Measurements from ENCODE around the gene PTPRJ.
A peak's percentile ranks its signal among the peaks of the same experiment; 100 is the strongest.

PTPRJ gene

DNA sequence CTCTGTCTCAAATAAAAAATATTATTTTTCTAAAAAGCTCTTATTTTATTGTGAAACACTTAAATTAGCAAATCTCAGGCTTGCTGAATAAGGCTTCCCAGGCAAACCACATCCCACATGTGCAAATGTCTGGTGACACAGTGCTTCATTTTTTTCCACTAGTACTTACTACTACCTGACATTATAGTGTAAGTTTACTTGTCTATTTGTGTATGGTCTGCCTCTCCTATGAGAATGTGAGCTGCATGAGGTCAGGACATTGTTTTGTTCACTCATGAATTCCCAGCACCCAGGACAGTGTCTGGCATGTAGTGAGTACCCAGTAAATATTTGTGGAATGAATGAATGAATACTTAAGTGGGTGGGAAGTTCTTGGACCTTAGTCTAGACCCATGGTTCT lies 103.1 kb downstream of the PTPRJ start:
- no peak for TF ChIP-seq POLR2AphosphoS5 (IDR thresholded peaks at IDR 0.05; ENCODE audit: low read depth, low read length)
- TF ChIP-seq TAF1 (IDR thresholded peaks at IDR 0.05; ENCODE audit: borderline replicate concordance, low read depth, low read length), result no peak
- TF ChIP-seq POLR2A (IDR thresholded peaks at IDR 0.05; ENCODE audit: low read depth, low read length), result no peak
- FAIRE-seq, result peak; percentile 9
- DNase-seq (ENCODE audit: insufficient read length), result no peak

DNA sequence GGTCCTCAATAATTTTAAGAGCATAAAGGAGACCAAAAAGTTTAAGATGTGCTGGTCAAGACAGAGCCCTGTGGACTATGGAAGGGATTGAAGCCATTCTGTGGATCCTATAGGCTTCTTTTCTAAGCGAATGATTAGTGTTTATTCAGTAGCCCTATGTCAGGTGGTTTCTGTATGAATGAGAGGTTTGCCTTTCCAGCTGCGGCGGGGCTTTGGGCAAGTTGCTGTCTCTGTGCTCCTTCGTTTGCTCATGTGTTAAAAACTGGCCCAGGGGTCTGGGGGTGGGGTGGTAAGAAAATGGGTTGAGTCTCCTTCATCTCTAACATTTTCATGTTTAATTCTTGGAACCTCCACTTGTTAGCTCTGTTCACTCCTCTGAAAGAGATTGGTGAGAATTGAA lies 105.3 kb downstream of the PTPRJ start:
- FAIRE-seq (no peak), DNase-seq (ENCODE audit: insufficient read length) (no peak)
- TF ChIP-seq POLR2AphosphoS5 (IDR thresholded peaks at IDR 0.05; ENCODE audit: low read depth, low read length), result no peak
- no peak for TF ChIP-seq TAF1 (IDR thresholded peaks at IDR 0.05; ENCODE audit: borderline replicate concordance, low read depth, low read length)
- no peak for TF ChIP-seq POLR2A (IDR thresholded peaks at IDR 0.05; ENCODE audit: low read depth, low read length)

DNA sequence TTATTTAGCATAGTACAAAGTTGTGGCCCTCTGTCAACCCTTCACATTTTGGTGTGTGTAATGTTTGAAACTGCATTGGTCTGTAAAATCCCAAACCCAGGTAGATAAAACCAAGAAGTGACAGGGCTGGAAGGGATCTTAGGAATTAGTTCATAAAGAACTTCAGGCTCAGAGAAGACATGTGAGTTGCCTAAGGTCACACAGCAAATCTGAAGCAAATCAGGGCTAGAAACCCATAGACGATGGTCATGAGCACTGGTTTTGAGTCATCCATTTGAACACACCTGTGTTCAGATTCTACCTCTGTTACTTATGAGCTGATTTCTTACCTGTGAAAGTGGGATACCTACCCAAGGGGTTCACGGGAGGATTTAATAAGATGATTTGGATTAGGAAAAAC lies 107.1 kb downstream of the PTPRJ start:
- TF ChIP-seq POLR2AphosphoS5 (IDR thresholded peaks at IDR 0.05; ENCODE audit: low read depth, low read length), result no peak
- no peak for TF ChIP-seq POLR2A (IDR thresholded peaks at IDR 0.05; ENCODE audit: low read depth, low read length)
- TF ChIP-seq TAF1 (IDR thresholded peaks at IDR 0.05; ENCODE audit: borderline replicate concordance, low read depth, low read length), result no peak
- no peak for DNase-seq (ENCODE audit: insufficient read length)
- peak; percentile 50 for FAIRE-seq

DNA sequence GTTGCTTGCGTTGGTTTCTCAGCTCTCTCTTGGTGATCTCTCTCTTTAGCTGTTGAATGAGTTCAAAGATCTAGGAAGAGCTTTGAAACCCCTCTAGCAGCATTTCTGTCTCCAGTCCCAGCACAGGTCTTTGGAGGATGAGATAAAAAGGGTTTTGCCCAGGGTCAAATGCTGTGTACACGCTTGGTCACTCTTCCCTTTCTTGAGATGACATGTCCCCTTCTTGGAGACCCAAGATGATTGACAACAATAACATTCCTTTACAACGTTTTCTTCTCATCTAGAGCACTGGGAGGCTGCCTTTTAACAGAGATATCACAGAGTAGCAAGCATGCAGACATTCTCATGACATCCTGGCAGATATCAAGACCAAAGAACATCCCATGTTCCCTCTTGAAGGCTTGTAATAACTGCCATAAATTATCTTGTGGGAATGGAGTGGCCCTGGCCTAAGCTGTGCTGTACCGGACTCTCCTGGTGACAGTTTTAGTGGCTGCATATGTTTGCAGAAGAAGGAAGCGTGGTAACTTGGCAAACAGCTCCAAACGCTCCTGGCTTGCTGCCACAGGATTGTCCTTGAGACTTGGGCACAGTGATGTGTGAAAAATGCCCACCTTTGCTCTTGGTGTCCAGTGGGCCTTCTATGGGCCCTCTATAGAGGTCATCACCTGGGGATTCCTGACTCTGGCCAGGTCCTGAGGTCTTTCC lies 107.8 kb downstream of the PTPRJ start:
- FAIRE-seq, result peak; percentile 51
- TF ChIP-seq POLR2AphosphoS5 (IDR thresholded peaks at IDR 0.05; ENCODE audit: low read depth, low read length), result no peak
- TF ChIP-seq TAF1 (IDR thresholded peaks at IDR 0.05; ENCODE audit: borderline replicate concordance, low read depth, low read length), result no peak
- TF ChIP-seq POLR2A (IDR thresholded peaks at IDR 0.05; ENCODE audit: low read depth, low read length), result no peak
- no peak for DNase-seq (ENCODE audit: insufficient read length)

DNA sequence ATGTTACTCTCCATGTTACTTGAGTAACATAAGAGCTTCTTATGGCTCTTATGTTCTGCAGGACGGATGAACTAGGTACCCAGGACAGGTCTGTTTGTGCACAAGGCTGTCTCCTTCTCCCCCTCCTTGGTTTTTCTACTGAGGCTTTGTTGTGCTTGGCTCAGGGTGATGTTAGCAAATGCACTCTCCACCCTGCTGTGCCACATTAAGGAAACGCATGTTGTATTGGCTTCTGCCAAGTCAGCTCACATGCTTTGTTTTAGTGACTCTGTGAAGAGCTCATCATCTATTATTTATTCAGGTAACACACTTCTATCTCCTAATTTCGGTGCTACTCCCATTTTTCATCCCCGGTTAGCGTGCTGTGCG lies 108.3 kb downstream of the PTPRJ start:
- FAIRE-seq (no peak), DNase-seq (ENCODE audit: insufficient read length) (no peak)
- TF ChIP-seq POLR2AphosphoS5 (IDR thresholded peaks at IDR 0.05; ENCODE audit: low read depth, low read length) (no peak), TAF1 (IDR thresholded peaks at IDR 0.05; ENCODE audit: borderline replicate concordance, low read depth, low read length) (no peak), POLR2A (IDR thresholded peaks at IDR 0.05; ENCODE audit: low read depth, low read length) (no peak)

DNA sequence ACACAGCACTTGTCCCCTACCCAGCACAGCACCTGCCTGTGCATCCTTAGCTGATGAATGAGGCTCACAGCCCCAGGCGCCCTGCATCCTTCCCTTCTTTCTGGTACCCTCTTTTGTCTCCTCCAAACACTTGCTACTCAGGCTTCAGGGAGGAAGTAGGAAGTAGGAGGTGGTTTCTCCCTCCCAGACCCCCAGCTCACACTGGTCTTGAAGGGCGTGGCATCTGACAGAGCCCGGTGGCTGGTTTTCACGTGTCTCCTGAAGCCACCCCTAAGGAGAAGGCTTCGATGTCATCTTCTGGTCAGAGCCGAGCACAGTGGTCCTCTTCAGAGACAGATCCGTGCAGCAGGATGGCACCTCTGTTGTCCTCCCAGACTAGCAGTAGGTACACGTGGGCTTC lies 109.8 kb downstream of the PTPRJ start:
- TF ChIP-seq POLR2A (IDR thresholded peaks at IDR 0.05; ENCODE audit: low read depth, low read length) (no peak), TAF1 (IDR thresholded peaks at IDR 0.05; ENCODE audit: borderline replicate concordance, low read depth, low read length) (no peak), POLR2AphosphoS5 (IDR thresholded peaks at IDR 0.05; ENCODE audit: low read depth, low read length) (no peak)
- no peak for DNase-seq (ENCODE audit: insufficient read length)
- no peak for FAIRE-seq

DNA sequence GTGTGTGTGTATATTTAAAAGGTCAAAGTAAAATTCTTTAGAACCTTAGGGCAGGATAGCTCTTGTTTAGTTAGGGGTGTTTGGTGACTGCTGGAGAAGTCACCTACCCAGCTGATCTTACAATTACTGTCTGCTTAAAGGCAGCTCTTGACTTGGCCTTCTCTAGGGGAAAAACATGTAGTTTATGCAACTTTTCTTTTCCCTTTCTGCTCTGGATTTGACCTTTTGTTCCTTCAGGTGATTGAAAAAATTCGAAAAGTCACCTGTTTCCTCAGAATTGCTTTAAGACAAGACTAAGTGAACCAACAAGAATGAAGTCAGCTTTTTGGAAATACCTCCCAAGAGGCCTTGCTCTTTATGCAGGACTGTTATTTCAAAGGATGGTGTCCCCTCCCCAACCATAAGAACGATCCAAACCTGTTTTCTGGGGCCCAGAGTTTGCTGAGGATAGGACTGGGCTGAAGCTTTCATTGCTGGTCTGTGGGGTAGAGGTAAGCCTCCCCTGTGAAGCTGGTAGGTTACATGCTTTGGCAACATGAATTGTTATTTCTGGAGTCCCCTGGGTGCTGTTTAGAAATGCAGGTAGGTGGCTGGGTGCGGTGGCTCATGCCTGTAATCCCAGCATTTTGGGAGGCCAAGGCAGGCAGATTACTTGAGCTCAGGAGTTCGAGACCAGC lies 111.2 kb downstream of the PTPRJ start:
- FAIRE-seq (no peak), DNase-seq (ENCODE audit: insufficient read length) (no peak)
- TF ChIP-seq TAF1 (IDR thresholded peaks at IDR 0.05; ENCODE audit: borderline replicate concordance, low read depth, low read length) (no peak), POLR2A (IDR thresholded peaks at IDR 0.05; ENCODE audit: low read depth, low read length) (no peak), POLR2AphosphoS5 (IDR thresholded peaks at IDR 0.05; ENCODE audit: low read depth, low read length) (no peak)

DNA sequence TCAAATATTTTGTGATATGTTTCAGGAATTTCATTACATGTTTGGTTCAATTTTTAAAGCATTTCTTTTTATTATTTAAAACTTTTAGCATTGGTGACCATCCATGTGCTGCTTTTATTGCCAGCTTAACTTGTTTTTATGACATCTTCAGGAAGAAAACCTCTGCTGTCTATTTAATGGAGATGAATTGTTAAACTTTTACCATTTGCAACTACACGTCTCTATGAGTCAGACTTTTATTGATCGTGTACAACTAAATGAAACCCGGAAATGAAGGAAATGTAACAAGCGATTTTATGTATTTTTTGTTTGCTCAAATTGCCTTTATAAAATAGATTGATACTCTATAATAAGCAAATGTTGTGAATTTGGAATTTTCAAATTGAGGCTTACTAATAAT lies 113.0 kb downstream of the PTPRJ start:
- no peak for TF ChIP-seq POLR2AphosphoS5 (IDR thresholded peaks at IDR 0.05; ENCODE audit: low read depth, low read length)
- TF ChIP-seq POLR2A (IDR thresholded peaks at IDR 0.05; ENCODE audit: low read depth, low read length), result no peak
- no peak for TF ChIP-seq TAF1 (IDR thresholded peaks at IDR 0.05; ENCODE audit: borderline replicate concordance, low read depth, low read length)
- DNase-seq (ENCODE audit: insufficient read length) (no peak), FAIRE-seq (no peak)

DNA sequence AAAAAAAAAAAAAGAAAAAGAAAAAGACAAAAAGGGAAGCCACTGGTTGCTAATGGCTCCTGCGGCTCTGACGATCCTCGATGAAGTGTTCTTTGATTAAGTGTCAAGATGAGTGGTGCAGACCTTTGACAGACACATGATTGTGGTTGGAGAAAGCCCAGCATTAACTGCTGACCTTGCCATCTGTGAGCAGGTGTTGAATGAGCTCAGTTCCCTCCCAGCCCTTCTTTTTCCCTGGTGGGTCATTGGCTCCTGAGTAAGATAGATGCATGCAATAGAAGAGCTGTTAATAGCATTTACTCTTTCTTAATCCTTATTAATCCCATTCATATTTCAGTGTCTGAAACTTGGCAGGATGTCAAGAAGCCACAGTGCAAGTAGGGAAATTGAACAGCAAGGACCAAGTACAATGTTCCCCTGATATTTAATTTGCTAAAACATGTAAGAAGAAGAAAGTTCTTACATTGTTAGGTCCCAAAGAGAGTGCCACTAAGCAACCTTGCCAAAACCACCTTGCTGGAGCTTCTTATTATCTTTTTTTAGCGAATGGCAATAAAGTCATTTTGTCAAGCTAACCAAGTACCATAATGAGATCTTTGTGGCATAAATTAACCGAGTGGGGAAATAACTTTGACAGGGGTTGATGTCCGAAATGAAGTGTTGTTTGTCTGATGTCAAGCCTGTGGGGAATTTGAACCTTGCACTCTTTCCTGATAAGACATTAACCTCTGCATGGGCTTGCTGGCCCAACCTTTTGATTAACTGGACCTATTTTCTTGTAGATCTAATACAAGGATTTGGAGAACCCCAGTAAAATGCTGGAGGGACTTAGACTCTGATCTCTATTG lies 113.7 kb downstream of the PTPRJ start:
- FAIRE-seq (no peak), DNase-seq (ENCODE audit: insufficient read length) (no peak)
- TF ChIP-seq POLR2A (IDR thresholded peaks at IDR 0.05; ENCODE audit: low read depth, low read length) (no peak), TAF1 (IDR thresholded peaks at IDR 0.05; ENCODE audit: borderline replicate concordance, low read depth, low read length) (no peak), POLR2AphosphoS5 (IDR thresholded peaks at IDR 0.05; ENCODE audit: low read depth, low read length) (no peak)

DNA sequence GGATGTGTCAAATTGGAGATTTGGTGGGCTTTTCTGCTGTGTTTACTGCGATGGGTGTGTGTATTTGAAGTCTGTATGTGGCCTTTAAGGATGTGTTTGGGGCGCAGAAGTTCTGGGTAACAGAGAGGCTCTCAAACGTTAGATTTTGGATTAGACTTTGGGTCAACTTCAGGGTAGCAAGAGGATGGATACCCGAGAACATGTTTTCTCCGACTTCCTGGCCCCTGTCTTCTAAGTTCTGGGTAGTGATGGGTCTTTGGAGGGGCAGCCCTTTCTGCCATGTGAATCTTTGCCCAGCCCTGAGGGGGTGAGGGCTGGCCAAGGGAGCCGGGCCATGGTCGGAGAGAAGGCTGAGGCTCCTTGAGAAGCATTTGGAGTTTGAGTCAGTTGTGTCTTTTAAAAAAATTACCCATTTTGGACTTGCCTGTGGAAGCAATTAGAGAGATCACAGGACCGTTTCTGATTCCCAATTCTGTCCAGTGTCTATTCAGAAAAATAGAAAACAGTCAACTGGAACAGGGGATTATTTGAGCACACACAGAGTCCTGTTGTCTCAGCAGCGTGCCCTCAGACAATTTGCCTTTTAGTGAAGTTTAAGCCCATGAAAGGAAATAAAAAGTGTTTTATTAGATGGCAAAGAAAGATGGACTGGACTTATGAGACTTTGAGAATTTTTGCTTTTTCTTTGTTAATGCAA lies 114.4 kb downstream of the PTPRJ start:
- DNase-seq (ENCODE audit: insufficient read length) (no peak), FAIRE-seq (no peak)
- no peak for TF ChIP-seq POLR2AphosphoS5 (IDR thresholded peaks at IDR 0.05; ENCODE audit: low read depth, low read length)
- TF ChIP-seq POLR2A (IDR thresholded peaks at IDR 0.05; ENCODE audit: low read depth, low read length), result no peak

Data from GM12892 (cell line).